Testis (tissue), 2 donors: ENCODE measurements around the gene DGKD.

Experiments
- CTCF ChIP-seq, 3 experiments: fragments of 450-650 bp in 2 of 3; fragments of 200-600 bp in 1 of 3; sonication (generic) in 1 of 3; IDR thresholded peaks; one replicate each; pipeline ENCODE4 v1.5.1; 2016 to 2019; ENCODE audit warnings: antibody characterized with exemption in 3 of 3, mild to moderate bottlenecking in 2 of 3, moderate library complexity in 1 of 3
- POLR2A ChIP-seq: fragments of 450-650 bp; IDR thresholded peaks from one replicate; pipeline ENCODE4 v1.6.1; 2017; ENCODE audit warnings: antibody characterized with exemption, mild to moderate bottlenecking, moderate library complexity

GRCh38 chr2:233395687-233396086 is 41.4 kb downstream of the DGKD start:
- TF ChIP-seq CTCF (IDR thresholded peaks at IDR 0.05) (no peak), POLR2A (no peak)
